Loucy (cell line): ENCODE data around the gene TMEM258.

Experiments used
- CTCF ChIP-seq: fragments of 200-600 bp; sonication (generic); conservative IDR thresholded peaks from 2 replicates; pipeline ENCODE4 v1.5.1; 2014; ENCODE audit warnings: mild to moderate bottlenecking, antibody characterized with exemption, low read length
- EZH2phosphoT487 ChIP-seq: fragments of 200-600 bp; IDR thresholded peaks from 2 replicates; pipeline ENCODE4 v1.6.1; 2018; ENCODE audit warnings: antibody characterized with exemption, mild to moderate bottlenecking, moderate library complexity, borderline replicate concordance

DNA sequence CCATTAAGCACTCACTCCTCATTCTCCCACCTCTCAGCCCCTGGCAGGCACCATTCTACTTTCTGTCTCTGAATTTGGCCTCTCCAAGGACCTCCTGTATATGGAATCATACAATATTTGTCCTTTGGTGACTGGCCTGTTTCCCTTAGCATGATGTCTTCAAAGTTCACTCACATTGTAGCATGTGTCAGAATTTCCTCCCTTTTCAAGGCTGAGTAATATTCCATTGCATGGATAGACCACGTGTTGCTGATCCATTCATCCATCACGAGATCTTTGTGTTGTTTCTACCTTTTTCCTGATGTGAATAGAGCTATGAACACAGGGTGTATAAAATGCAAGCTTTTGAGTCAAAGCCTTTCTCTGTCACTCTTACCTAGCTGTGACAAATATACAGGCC lies 47.3 kb upstream of the TMEM258 start:
- TF ChIP-seq CTCF (no peak), EZH2phosphoT487 (no peak)
